ENCODE results near the gene CDH4. TPM values are rescaled to one million over a fixed set of nuclear protein-coding genes. Genes with fewer than 3 reads are reported as not detected.

Gene CDH4
- polyA plus RNA-seq, 2 donors: 0.02 to 0.05 TPM

DNA sequence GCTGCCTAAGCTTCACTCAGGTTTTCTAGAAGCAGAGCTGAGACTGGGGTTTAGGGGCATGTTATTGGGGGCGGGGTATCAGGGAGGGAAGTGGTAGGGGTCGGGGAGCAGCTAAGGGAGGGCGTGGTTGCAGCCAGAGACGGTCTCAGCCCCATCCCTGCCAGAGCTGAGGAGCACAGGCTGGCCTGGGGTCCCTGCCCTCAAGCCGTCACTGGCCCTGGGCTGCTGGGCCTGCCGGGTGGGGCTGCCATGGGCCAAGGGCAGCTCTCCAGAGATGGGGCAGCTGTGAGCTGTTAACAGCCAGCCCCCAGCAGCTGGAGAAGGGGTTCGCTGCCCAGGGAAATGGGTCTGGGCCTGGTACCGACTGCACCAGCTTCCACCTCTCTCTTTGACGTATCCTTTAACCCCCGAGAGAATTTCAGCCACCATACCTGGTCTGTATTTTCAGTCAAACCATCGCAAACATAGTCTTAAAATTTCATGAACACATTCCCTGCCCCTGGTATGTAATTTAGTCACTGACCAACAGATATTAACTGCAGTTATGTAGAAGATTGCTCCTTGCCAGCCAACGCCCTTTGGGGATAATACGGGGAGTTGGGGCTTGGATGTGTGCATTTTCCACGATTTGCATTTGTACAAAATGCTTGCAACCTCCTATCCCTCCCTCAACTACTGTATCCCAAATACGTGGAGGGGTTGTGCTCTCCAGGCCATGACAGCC lies 560.2 kb downstream of the CDH4 start:
- no peaks in the 10 kb centered on the region for H3K27me3 ChIP-seq (ENCODE audit: control insufficient read depth in 1 of 2, insufficient read depth in 2 of 2, low read length in 2 of 2)

DNA sequence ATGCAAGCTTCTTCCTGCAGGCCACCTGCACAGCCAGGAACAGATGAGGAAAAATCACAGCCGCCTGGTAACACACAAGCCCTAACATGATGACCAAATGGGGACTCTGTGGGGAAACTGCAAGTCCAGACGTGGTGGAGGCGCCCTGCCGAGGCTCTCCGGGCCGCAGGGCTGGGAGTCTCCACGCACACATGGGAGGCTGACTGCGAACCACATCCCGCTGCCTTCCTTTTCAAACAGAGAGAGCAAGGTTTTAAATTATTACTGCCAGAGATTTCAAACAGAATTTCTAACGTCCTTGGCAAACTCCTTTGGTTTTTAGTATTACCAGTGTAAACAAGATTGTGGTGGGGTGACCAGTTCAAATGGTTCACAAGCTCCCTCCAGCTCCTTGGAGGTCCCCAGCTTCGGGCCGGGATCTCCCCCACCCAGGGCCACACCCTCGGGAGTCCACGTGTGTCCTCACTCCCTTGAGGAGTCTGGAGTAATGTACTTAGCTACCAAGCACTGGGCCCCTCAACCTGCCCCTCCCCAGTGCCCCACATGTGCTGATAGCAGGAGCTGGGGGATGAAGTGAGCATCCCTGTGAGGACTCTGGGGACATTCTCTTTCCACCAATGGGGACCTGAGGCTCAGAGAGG lies 560.9 kb downstream of the CDH4 start:
- 44 to 49% methylated on average over 14 of the region's 14 CpGs for WGBS, 2 donors
- H3K36me3 ChIP-seq (ENCODE audit: control insufficient read depth in 2 of 2, insufficient read depth in 2 of 2, low read length in 1 of 2): no peaks in the 10 kb centered on the region
- no peaks in the 10 kb centered on the region for H3K9me3 ChIP-seq (ENCODE audit: control insufficient read depth in 2 of 2, insufficient read depth in 1 of 2, low read depth in 1 of 2, low read length in 1 of 2)
- no peak overlapping the region for H3K4me3 ChIP-seq (ENCODE audit: low read depth in 1 of 2, low read length in 2 of 2)
- peaks cover 0 to 2% of the 10 kb centered on the region in 2 donors for H3K4me1 ChIP-seq (ENCODE audit: control insufficient read depth in 2 of 2, insufficient read depth in 2 of 2, low read length in 1 of 2)
- no peak overlapping the region for H3K27ac ChIP-seq (ENCODE audit: low read depth in 2 of 2, low read length in 1 of 2)
- H3K27me3 ChIP-seq (ENCODE audit: control insufficient read depth in 1 of 2, insufficient read depth in 2 of 2, low read length in 2 of 2): no peaks in the 10 kb centered on the region

More for the DNA sequence above, 560.2 kb downstream of the CDH4 start:
- 69 to 73% methylated on average over 15 of the region's 15 CpGs for WGBS, 2 donors
- no peak overlapping the region for H3K4me3 ChIP-seq (ENCODE audit: low read depth in 1 of 2, low read length in 2 of 2)
- H3K36me3 ChIP-seq (ENCODE audit: control insufficient read depth in 2 of 2, insufficient read depth in 2 of 2, low read length in 1 of 2): no peaks in the 10 kb centered on the region
- H3K27ac ChIP-seq (ENCODE audit: low read depth in 2 of 2, low read length in 1 of 2): no peak overlapping the region
- H3K4me1 ChIP-seq (ENCODE audit: control insufficient read depth in 2 of 2, insufficient read depth in 2 of 2, low read length in 1 of 2): peaks cover 0 to 2% of the 10 kb centered on the region in 2 donors
- H3K9me3 ChIP-seq (ENCODE audit: control insufficient read depth in 2 of 2, insufficient read depth in 1 of 2, low read depth in 1 of 2, low read length in 1 of 2): no peaks in the 10 kb centered on the region

- Histone ChIP-seq H3K27ac (ENCODE audit: low read depth in 2 of 2, low read length in 1 of 2) (no peak overlapping the region), H3K27me3 (ENCODE audit: control insufficient read depth in 1 of 2, insufficient read depth in 2 of 2, low read length in 2 of 2) (no peaks in the 10 kb centered on the region), H3K36me3 (ENCODE audit: control insufficient read depth in 2 of 2, insufficient read depth in 2 of 2, low read length in 1 of 2) (no peaks in the 10 kb centered on the region), H3K9me3 (ENCODE audit: control insufficient read depth in 2 of 2, insufficient read depth in 1 of 2, low read depth in 1 of 2, low read length in 1 of 2) (no peaks in the 10 kb centered on the region), H3K4me3 (ENCODE audit: low read depth in 1 of 2, low read length in 2 of 2) (no peak overlapping the region), H3K4me1 (ENCODE audit: control insufficient read depth in 2 of 2, insufficient read depth in 2 of 2, low read length in 1 of 2) (peaks cover 0 to 2% of the 10 kb centered on the region in 2 donors)
- 73 to 77% methylated on average over 7 of the region's 7 CpGs for WGBS, 2 donors
Measured at GRCh38 chr20:61813791-61814190, 561.7 kb downstream of the CDH4 start.

DNA sequence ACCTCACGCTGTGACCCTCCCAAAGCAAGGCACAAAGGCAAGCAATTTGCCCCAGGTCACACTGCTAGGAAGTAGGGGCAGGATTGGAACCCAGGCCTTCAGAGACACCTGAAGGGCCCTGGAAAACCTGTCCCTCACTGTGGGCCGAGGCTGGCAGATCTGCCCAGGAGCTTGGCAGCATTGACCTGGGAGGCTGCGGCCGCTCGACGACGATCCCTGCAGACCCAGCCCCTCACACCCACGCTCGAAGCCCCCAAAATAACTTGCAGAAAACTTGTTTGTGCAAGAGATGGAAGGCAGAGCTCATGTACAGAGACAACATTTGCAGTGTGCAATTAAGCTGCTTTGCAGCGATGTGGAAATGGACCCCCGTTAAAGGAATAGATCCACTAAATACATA lies 562.2 kb downstream of the CDH4 start:
- Histone ChIP-seq H3K27ac (ENCODE audit: low read depth in 2 of 2, low read length in 1 of 2) (no peak overlapping the region), H3K4me3 (ENCODE audit: low read depth in 1 of 2, low read length in 2 of 2) (no peak overlapping the region), H3K4me1 (ENCODE audit: control insufficient read depth in 2 of 2, insufficient read depth in 2 of 2, low read length in 1 of 2) (peaks cover 0 to 2% of the 10 kb centered on the region in 2 donors), H3K36me3 (ENCODE audit: control insufficient read depth in 2 of 2, insufficient read depth in 2 of 2, low read length in 1 of 2) (no peaks in the 10 kb centered on the region), H3K9me3 (ENCODE audit: control insufficient read depth in 2 of 2, insufficient read depth in 1 of 2, low read depth in 1 of 2, low read length in 1 of 2) (no peaks in the 10 kb centered on the region), H3K27me3 (ENCODE audit: control insufficient read depth in 1 of 2, insufficient read depth in 2 of 2, low read length in 2 of 2) (no peaks in the 10 kb centered on the region)
- 92 to 95% methylated on average over 11 of the region's 11 CpGs for WGBS, 2 donors

GRCh38 chr20:61814726-61815125 lies 562.7 kb downstream of the CDH4 start:
- no peaks in the 10 kb centered on the region for H3K9me3 ChIP-seq (ENCODE audit: control insufficient read depth in 2 of 2, insufficient read depth in 1 of 2, low read depth in 1 of 2, low read length in 1 of 2)
- no peaks in the 10 kb centered on the region for H3K27me3 ChIP-seq (ENCODE audit: control insufficient read depth in 1 of 2, insufficient read depth in 2 of 2, low read length in 2 of 2)
- H3K36me3 ChIP-seq (ENCODE audit: control insufficient read depth in 2 of 2, insufficient read depth in 2 of 2, low read length in 1 of 2): no peaks in the 10 kb centered on the region
- H3K4me1 ChIP-seq (ENCODE audit: control insufficient read depth in 2 of 2, insufficient read depth in 2 of 2, low read length in 1 of 2): peaks cover 0 to 2% of the 10 kb centered on the region in 2 donors
- H3K4me3 ChIP-seq (ENCODE audit: low read depth in 1 of 2, low read length in 2 of 2): no peak overlapping the region
- no peak overlapping the region for H3K27ac ChIP-seq (ENCODE audit: low read depth in 2 of 2, low read length in 1 of 2)
- 76 to 80% methylated on average over 9 of the region's 9 CpGs for WGBS, 2 donors

- peaks cover 0 to 2% of the 10 kb centered on the region in 2 donors for H3K4me1 ChIP-seq (ENCODE audit: control insufficient read depth in 2 of 2, insufficient read depth in 2 of 2, low read length in 1 of 2)
- H3K27ac ChIP-seq (ENCODE audit: low read depth in 2 of 2, low read length in 1 of 2): no peak overlapping the region
- H3K36me3 ChIP-seq (ENCODE audit: control insufficient read depth in 2 of 2, insufficient read depth in 2 of 2, low read length in 1 of 2): no peaks in the 10 kb centered on the region
- H3K9me3 ChIP-seq (ENCODE audit: control insufficient read depth in 2 of 2, insufficient read depth in 1 of 2, low read depth in 1 of 2, low read length in 1 of 2): no peaks in the 10 kb centered on the region
- no peak overlapping the region for H3K4me3 ChIP-seq (ENCODE audit: low read depth in 1 of 2, low read length in 2 of 2)
- WGBS, 2 donors: 92 to 95% methylated on average over 15 of the region's 15 CpGs
- H3K27me3 ChIP-seq (ENCODE audit: control insufficient read depth in 1 of 2, insufficient read depth in 2 of 2, low read length in 2 of 2): no peaks in the 10 kb centered on the region
Measured at GRCh38 chr20:61815176-61815575, 563.1 kb downstream of the CDH4 start.

DNA sequence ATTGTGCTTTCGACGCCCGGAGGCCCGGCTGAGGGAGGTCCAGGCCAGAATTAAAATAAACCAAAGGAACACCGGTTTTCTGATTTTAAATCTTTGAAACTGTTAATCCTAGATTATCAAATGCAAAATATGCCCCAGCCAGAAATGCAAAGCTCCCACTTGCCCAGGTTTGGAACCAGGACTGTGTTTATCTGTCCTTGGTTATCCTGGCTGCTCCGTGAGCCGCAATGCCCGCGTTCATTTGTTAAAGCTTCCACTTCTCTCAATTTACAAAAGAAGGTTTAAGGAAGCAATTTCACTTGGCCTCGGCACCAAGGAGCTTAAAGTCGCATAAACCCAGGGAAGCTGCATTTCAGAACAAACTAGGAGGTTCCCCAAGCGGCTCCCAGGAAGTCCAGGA lies 563.6 kb downstream of the CDH4 start:
- Histone ChIP-seq H3K4me3 (ENCODE audit: low read depth in 1 of 2, low read length in 2 of 2) (no peak overlapping the region), H3K27me3 (ENCODE audit: control insufficient read depth in 1 of 2, insufficient read depth in 2 of 2, low read length in 2 of 2) (no peaks in the 10 kb centered on the region), H3K9me3 (ENCODE audit: control insufficient read depth in 2 of 2, insufficient read depth in 1 of 2, low read depth in 1 of 2, low read length in 1 of 2) (no peaks in the 10 kb centered on the region), H3K4me1 (ENCODE audit: control insufficient read depth in 2 of 2, insufficient read depth in 2 of 2, low read length in 1 of 2) (peaks cover 0 to 2% of the 10 kb centered on the region in 2 donors), H3K27ac (ENCODE audit: low read depth in 2 of 2, low read length in 1 of 2) (no peak overlapping the region), H3K36me3 (ENCODE audit: control insufficient read depth in 2 of 2, insufficient read depth in 2 of 2, low read length in 1 of 2) (no peaks in the 10 kb centered on the region)
- WGBS, 2 donors: 76 to 77% methylated on average over 12 of the region's 12 CpGs

- H3K4me1 ChIP-seq (ENCODE audit: control insufficient read depth in 2 of 2, insufficient read depth in 2 of 2, low read length in 1 of 2): peaks cover 0 to 2% of the 10 kb centered on the region in 2 donors
- no peak overlapping the region for H3K4me3 ChIP-seq (ENCODE audit: low read depth in 1 of 2, low read length in 2 of 2)
- no peak overlapping the region for H3K27ac ChIP-seq (ENCODE audit: low read depth in 2 of 2, low read length in 1 of 2)
- 76 to 88% methylated on average over 25 of the region's 25 CpGs for WGBS, 2 donors
- no peaks in the 10 kb centered on the region for H3K9me3 ChIP-seq (ENCODE audit: control insufficient read depth in 2 of 2, insufficient read depth in 1 of 2, low read depth in 1 of 2, low read length in 1 of 2)
- no peaks in the 10 kb centered on the region for H3K27me3 ChIP-seq (ENCODE audit: control insufficient read depth in 1 of 2, insufficient read depth in 2 of 2, low read length in 2 of 2)
- H3K36me3 ChIP-seq (ENCODE audit: control insufficient read depth in 2 of 2, insufficient read depth in 2 of 2, low read length in 1 of 2): no peaks in the 10 kb centered on the region
Measured at GRCh38 chr20:61816606-61817460, 564.8 kb downstream of the CDH4 start.

- no peaks in the 10 kb centered on the region for H3K27me3 ChIP-seq (ENCODE audit: control insufficient read depth in 1 of 2, insufficient read depth in 2 of 2, low read length in 2 of 2)
- H3K9me3 ChIP-seq (ENCODE audit: control insufficient read depth in 2 of 2, insufficient read depth in 1 of 2, low read depth in 1 of 2, low read length in 1 of 2): no peaks in the 10 kb centered on the region
- H3K4me1 ChIP-seq (ENCODE audit: control insufficient read depth in 2 of 2, insufficient read depth in 2 of 2, low read length in 1 of 2): peaks cover 0 to 2% of the 10 kb centered on the region in 2 donors
- H3K27ac ChIP-seq (ENCODE audit: low read depth in 2 of 2, low read length in 1 of 2): no peak overlapping the region
- no peak overlapping the region for H3K4me3 ChIP-seq (ENCODE audit: low read depth in 1 of 2, low read length in 2 of 2)
- no peaks in the 10 kb centered on the region for H3K36me3 ChIP-seq (ENCODE audit: control insufficient read depth in 2 of 2, insufficient read depth in 2 of 2, low read length in 1 of 2)
- WGBS, 2 donors: 75 to 87% methylated on average over 13 of the region's 13 CpGs
Measured at GRCh38 chr20:61817575-61817974, 565.5 kb downstream of the CDH4 start.
